ENCODE measurements around the gene MYOG.

The MYOG gene

DNA sequence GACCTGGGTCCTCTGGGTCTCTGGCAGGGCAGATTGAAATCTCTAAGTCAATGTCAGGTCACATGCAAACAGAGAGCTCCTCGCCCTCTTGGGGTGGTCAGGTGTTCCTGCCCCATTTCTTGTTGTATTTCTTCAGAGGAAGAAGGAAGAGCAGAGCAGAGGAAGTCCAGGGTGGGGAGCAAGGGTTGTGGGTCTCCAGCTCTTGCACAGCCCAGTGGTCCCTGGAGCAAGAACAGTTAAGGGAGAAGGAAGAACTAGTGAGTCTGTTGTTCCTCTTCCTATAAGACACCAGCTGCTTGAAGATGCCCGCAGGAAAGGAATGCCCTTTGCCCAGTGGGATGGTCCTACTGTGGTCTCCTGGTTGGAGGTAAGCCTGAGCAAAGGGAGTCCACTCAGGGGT, 26.3 kb downstream of the MYOG start:
- H3K27me3 ChIP-seq (ENCODE audit: low read depth, low read length): no peaks in the 10 kb centered on the region
- peaks cover 0 to 11% of the 10 kb centered on the region in 2 donors for H3K4me1 ChIP-seq (ENCODE audit: control insufficient read depth in 1 of 2, insufficient read depth in 2 of 2, low read length in 2 of 2)
- H3K27ac ChIP-seq (ENCODE audit: low read length): no peak overlapping the region
- no peak overlapping the region for H3K4me3 ChIP-seq (ENCODE audit: low read depth in 1 of 2, low read length in 2 of 2)
- H3K36me3 ChIP-seq (ENCODE audit: control insufficient read depth in 1 of 2, insufficient read depth in 2 of 2, low read length in 2 of 2): no peaks in the 10 kb centered on the region
- no peaks in the 10 kb centered on the region for H3K9me3 ChIP-seq (ENCODE audit: control insufficient read depth in 1 of 2, low read length in 2 of 2)

DNA sequence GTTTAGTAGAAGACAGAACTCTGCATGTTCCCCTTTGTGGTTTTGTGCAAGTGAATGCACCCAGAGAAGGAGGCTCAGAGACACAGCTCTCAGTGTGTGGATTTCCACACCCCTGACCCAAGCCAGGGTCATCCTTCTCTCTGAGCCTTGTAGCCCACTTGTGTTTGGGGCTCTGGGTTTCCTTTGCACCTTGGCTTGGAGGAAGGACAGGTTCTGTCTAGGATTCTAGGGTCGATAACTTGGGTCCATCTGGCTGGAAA, 27.2 kb downstream of the MYOG start:
- no peak overlapping the region for H3K4me3 ChIP-seq (ENCODE audit: low read depth in 1 of 2, low read length in 2 of 2)
- H3K9me3 ChIP-seq (ENCODE audit: control insufficient read depth in 1 of 2, low read length in 2 of 2): no peaks in the 10 kb centered on the region
- no peaks in the 10 kb centered on the region for H3K27me3 ChIP-seq (ENCODE audit: low read depth, low read length)
- no peaks in the 10 kb centered on the region for H3K36me3 ChIP-seq (ENCODE audit: control insufficient read depth in 1 of 2, insufficient read depth in 2 of 2, low read length in 2 of 2)
- H3K4me1 ChIP-seq (ENCODE audit: control insufficient read depth in 1 of 2, insufficient read depth in 2 of 2, low read length in 2 of 2): peaks cover 0 to 11% of the 10 kb centered on the region in 2 donors
- no peak overlapping the region for H3K27ac ChIP-seq (ENCODE audit: low read length)

DNA sequence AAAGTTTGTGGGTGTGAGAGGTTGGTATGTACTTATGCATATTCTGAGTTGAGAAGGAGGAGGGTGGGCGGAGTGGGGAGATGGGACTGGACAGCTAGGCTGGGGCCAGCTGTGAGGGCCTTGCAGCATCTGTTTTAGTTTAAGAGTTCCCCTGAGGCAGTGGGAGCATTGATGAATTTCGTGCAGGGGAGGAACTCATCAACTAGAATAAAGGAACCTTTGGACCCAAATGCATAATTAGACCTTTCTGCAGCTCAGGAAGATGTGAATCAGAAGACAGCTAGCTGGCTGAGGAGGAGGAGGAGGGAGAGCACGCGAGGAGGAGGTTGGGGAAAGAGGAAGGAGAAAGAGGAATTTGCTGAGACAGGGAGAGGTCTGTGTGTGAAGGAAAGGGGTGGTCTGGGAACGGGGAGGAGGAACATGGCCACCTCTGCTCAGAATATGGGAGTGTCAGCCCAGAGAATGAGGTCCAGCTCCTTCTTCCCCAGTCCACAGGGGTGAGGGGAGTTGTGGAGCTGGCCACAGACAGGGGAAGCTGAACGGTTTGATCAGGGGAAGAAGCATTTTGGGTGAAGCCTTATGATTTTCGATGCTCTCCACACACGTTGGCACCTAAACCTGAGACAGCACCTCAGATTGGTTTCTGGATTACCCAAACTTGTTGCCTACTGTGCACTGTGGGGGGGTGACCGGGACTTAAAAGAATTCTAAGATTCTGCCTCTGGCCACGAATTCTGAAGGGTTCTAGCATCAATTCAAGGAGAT, 27.7 kb downstream of the MYOG start:
- peaks cover 0 to 11% of the 10 kb centered on the region in 2 donors for H3K4me1 ChIP-seq (ENCODE audit: control insufficient read depth in 1 of 2, insufficient read depth in 2 of 2, low read length in 2 of 2)
- H3K36me3 ChIP-seq (ENCODE audit: control insufficient read depth in 1 of 2, insufficient read depth in 2 of 2, low read length in 2 of 2): no peaks in the 10 kb centered on the region
- H3K27ac ChIP-seq (ENCODE audit: low read length): no peak overlapping the region
- no peaks in the 10 kb centered on the region for H3K9me3 ChIP-seq (ENCODE audit: control insufficient read depth in 1 of 2, low read length in 2 of 2)
- no peaks in the 10 kb centered on the region for H3K27me3 ChIP-seq (ENCODE audit: low read depth, low read length)
- H3K4me3 ChIP-seq (ENCODE audit: low read depth in 1 of 2, low read length in 2 of 2): no peak overlapping the region

DNA sequence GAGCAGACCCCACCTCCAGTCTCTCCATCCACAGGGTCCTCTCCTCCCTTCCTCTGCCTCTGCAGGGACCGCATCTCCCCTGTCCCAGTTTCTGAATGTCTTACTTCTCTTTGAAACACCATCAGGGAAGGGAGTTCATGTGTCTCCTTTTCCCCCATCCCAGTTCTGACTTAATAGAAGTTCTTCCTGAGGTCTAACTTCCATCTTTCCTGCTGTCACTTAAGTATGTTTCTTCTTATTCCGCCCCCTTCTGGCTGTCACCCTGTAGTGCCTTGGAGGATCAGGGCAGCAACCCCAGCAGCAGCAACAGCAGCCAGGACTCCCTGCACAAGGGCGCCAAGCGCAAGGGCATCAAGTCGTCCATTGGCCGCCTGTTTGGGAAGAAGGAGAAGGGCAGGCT, 29.3 kb downstream of the MYOG start:
- Histone ChIP-seq H3K36me3 (ENCODE audit: control insufficient read depth in 1 of 2, insufficient read depth in 2 of 2, low read length in 2 of 2) (no peaks in the 10 kb centered on the region), H3K9me3 (ENCODE audit: control insufficient read depth in 1 of 2, low read length in 2 of 2) (no peaks in the 10 kb centered on the region), H3K4me3 (ENCODE audit: low read depth in 1 of 2, low read length in 2 of 2) (no peak overlapping the region), H3K27me3 (ENCODE audit: low read depth, low read length) (no peaks in the 10 kb centered on the region), H3K4me1 (ENCODE audit: control insufficient read depth in 1 of 2, insufficient read depth in 2 of 2, low read length in 2 of 2) (peaks cover 0 to 11% of the 10 kb centered on the region in 2 donors), H3K27ac (ENCODE audit: low read length) (no peak overlapping the region)

DNA sequence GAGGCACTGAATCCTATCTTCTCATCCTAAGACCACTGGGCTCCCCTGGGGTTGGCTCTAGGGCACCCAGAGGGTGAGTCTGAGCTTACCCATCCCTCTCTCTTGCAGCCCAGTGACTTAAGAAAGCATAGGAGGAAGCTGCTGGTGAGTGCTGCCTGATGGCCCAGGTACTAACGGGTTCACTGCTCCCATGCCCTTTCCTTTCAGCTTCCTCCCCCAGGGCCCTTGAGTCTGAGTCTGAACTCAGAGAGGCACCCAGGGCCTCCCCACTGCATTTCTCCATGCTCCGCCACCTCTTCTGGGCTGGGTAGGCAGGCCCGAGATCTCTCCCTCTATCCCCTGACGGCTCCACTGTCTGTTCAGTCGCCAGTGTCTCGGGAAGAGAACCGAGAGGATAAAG, 29.8 kb downstream of the MYOG start:
- Histone ChIP-seq H3K27ac (ENCODE audit: low read length) (no peak overlapping the region), H3K9me3 (ENCODE audit: control insufficient read depth in 1 of 2, low read length in 2 of 2) (no peaks in the 10 kb centered on the region), H3K36me3 (ENCODE audit: control insufficient read depth in 1 of 2, insufficient read depth in 2 of 2, low read length in 2 of 2) (no peaks in the 10 kb centered on the region), H3K27me3 (ENCODE audit: low read depth, low read length) (no peaks in the 10 kb centered on the region), H3K4me3 (ENCODE audit: low read depth in 1 of 2, low read length in 2 of 2) (no peak overlapping the region), H3K4me1 (ENCODE audit: control insufficient read depth in 1 of 2, insufficient read depth in 2 of 2, low read length in 2 of 2) (peaks cover 0 to 11% of the 10 kb centered on the region in 2 donors)

DNA sequence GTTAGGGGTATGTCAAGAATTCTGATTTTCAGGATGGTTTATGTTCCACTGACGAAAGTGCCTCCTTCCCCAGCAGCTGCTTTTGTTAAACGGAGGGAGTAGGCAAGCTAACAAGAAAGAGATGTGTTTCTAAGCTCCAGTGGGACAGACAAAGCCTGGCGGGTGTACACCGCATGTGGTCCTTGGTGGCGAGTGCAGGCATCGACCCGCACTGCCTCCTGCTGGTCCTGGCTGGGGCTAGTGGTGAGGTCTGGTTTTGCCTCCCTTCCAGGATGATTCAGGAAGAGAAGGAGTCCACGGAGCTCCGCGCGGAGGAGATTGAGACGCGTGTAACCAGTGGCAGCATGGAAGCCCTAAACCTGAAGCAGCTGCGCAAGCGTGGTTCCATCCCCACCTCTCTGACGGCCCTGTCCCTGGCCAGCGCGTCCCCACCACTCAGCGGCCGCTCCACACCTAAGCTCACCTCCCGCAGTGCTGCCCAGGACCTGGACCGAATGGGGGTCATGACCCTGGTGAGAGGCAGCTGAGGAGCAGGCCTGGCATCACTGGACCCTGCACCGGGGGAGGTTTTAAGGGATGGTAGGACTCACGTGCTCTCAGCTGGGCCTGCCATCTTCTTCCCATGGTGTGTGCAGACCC, 30.5 kb downstream of the MYOG start:
- H3K36me3 ChIP-seq (ENCODE audit: control insufficient read depth in 1 of 2, insufficient read depth in 2 of 2, low read length in 2 of 2): no peaks in the 10 kb centered on the region
- no peak overlapping the region for H3K4me3 ChIP-seq (ENCODE audit: low read depth in 1 of 2, low read length in 2 of 2)
- H3K9me3 ChIP-seq (ENCODE audit: control insufficient read depth in 1 of 2, low read length in 2 of 2): no peaks in the 10 kb centered on the region
- peaks cover 0 to 11% of the 10 kb centered on the region in 2 donors for H3K4me1 ChIP-seq (ENCODE audit: control insufficient read depth in 1 of 2, insufficient read depth in 2 of 2, low read length in 2 of 2)
- H3K27ac ChIP-seq (ENCODE audit: low read length): no peak overlapping the region
- no peaks in the 10 kb centered on the region for H3K27me3 ChIP-seq (ENCODE audit: low read depth, low read length)

DNA sequence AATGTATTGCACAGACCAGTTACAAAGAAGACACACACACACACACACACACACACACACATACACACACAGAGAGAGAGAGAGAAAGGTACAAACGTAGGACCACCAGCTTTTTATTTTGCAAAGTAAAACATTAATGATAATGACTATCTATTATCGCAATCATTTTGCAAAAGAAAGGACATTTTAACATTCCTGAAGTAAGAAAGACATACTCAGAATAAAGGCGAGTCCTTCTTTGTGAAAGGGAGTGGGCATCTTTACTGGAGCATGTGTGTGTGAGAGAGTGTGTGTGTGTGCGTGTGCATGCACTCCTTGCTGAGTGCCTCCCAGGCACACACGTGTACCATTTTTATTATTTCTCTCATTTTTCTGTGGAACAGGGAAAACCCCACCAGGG, 31.2 kb downstream of the MYOG start:
- Histone ChIP-seq H3K27ac (ENCODE audit: low read length) (no peak overlapping the region), H3K36me3 (ENCODE audit: control insufficient read depth in 1 of 2, insufficient read depth in 2 of 2, low read length in 2 of 2) (no peaks in the 10 kb centered on the region), H3K4me1 (ENCODE audit: control insufficient read depth in 1 of 2, insufficient read depth in 2 of 2, low read length in 2 of 2) (peaks cover 0 to 11% of the 10 kb centered on the region in 2 donors), H3K4me3 (ENCODE audit: low read depth in 1 of 2, low read length in 2 of 2) (no peak overlapping the region), H3K27me3 (ENCODE audit: low read depth, low read length) (no peaks in the 10 kb centered on the region), H3K9me3 (ENCODE audit: control insufficient read depth in 1 of 2, low read length in 2 of 2) (no peaks in the 10 kb centered on the region)

DNA sequence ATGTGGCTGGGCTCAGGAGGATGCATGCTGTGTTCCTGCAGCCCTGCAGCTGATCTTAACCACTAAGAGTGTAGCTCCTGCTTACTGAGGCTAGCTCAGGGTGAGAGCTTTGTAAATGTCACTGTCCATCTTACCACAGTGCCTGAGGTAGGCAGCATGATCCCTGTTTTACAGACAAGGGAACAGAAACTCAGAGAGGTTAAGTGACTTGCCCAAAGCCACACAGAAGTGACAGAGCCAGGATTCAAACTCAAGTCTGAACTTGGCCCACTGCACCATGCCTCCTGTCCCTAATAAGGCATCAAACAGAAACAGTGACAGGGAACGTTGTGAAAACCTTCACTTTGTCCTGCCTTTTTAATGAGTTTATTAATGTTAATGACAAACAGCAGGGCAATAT, 31.6 kb downstream of the MYOG start:
- Histone ChIP-seq H3K4me3 (ENCODE audit: low read depth in 1 of 2, low read length in 2 of 2) (no peak overlapping the region), H3K9me3 (ENCODE audit: control insufficient read depth in 1 of 2, low read length in 2 of 2) (no peaks in the 10 kb centered on the region), H3K27ac (ENCODE audit: low read length) (no peak overlapping the region), H3K36me3 (ENCODE audit: control insufficient read depth in 1 of 2, insufficient read depth in 2 of 2, low read length in 2 of 2) (no peaks in the 10 kb centered on the region), H3K27me3 (ENCODE audit: low read depth, low read length) (no peaks in the 10 kb centered on the region), H3K4me1 (ENCODE audit: control insufficient read depth in 1 of 2, insufficient read depth in 2 of 2, low read length in 2 of 2) (peaks cover 0 to 11% of the 10 kb centered on the region in 2 donors)

DNA sequence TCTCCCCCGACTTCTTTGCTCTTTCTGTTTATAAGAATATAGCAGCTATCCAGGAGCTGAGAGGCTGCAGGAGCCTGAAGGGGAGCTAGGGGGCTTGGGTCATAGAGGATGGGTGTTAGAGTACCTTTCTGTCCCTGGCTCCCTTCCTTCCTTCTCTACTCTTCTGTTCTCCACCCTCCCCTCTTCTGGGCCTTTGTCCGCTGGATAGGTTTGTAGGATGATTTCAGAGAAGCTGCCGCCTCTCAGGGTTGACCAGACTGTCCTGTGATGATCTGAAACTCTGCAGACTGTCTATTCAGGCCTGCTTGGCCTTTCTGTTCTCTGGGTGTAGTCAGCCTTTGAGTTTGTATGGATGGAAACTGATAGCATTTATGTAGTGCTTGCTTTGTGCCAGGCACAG, 33.2 kb downstream of the MYOG start:
- Histone ChIP-seq H3K27ac (ENCODE audit: low read length) (no peak overlapping the region), H3K4me1 (ENCODE audit: control insufficient read depth in 1 of 2, insufficient read depth in 2 of 2, low read length in 2 of 2) (no peaks in the 10 kb centered on the region), H3K4me3 (ENCODE audit: low read depth in 1 of 2, low read length in 2 of 2) (no peak overlapping the region), H3K27me3 (ENCODE audit: low read depth, low read length) (no peaks in the 10 kb centered on the region), H3K36me3 (ENCODE audit: control insufficient read depth in 1 of 2, insufficient read depth in 2 of 2, low read length in 2 of 2) (no peaks in the 10 kb centered on the region), H3K9me3 (ENCODE audit: control insufficient read depth in 1 of 2, low read length in 2 of 2) (no peaks in the 10 kb centered on the region)

DNA sequence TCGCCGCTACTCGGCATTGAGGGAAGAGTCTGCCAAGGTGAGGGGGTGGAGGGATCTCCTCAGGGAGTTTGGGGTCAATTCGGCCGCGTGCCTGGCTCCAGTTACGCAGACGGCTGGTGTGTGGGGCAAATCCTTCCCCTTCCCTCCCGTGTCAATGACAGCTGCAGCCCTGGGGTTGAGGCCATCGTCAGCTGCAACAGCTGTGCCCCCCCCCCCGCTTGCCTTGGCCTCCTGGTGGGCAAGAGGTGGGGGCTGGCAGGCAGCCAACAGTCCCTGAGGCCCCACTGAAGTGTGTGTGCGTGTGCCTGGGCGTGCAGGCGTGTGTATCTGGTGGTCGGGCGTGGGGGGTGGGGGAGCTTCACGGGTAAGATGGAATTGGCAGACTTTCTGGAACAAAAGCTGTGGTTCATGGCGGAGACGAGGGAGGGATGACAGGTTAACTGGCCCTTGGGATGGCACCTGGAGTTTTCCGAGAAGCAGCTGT, 33.9 kb downstream of the MYOG start:
- H3K27ac ChIP-seq (ENCODE audit: low read length): no peak overlapping the region
- peaks cover 0 to 4% of the 10 kb centered on the region in 2 donors for H3K4me1 ChIP-seq (ENCODE audit: control insufficient read depth in 1 of 2, insufficient read depth in 2 of 2, low read length in 2 of 2)
- no peak overlapping the region for H3K4me3 ChIP-seq (ENCODE audit: low read depth in 1 of 2, low read length in 2 of 2)
- no peaks in the 10 kb centered on the region for H3K36me3 ChIP-seq (ENCODE audit: control insufficient read depth in 1 of 2, insufficient read depth in 2 of 2, low read length in 2 of 2)
- no peaks in the 10 kb centered on the region for H3K27me3 ChIP-seq (ENCODE audit: low read depth, low read length)
- no peaks in the 10 kb centered on the region for H3K9me3 ChIP-seq (ENCODE audit: control insufficient read depth in 1 of 2, low read length in 2 of 2)

DNA sequence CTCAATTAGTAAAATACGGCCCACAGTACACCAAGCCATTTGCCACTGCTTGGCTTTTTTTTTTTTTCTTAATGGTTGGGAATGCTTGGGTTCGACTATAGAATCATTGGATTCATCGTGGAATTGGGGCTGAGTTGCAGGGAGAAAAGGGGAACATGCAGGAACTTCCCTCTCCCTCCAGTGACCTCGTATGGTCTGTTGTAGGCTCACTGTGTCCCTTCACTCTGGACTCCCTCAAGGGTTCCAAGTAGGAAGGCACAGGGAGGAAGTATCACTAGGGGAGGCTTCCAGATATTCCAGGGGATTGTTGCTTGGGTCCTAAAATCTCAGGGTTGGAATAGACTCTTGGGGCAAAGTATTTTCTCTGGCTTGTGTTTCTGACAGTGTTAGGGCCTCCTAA, 35.0 kb downstream of the MYOG start:
- Histone ChIP-seq H3K9me3 (ENCODE audit: control insufficient read depth in 1 of 2, low read length in 2 of 2) (no peaks in the 10 kb centered on the region), H3K4me1 (ENCODE audit: control insufficient read depth in 1 of 2, insufficient read depth in 2 of 2, low read length in 2 of 2) (peaks cover 0 to 14% of the 10 kb centered on the region in 2 donors), H3K27ac (ENCODE audit: low read length) (no peak overlapping the region), H3K4me3 (ENCODE audit: low read depth in 1 of 2, low read length in 2 of 2) (no peak overlapping the region), H3K36me3 (ENCODE audit: control insufficient read depth in 1 of 2, insufficient read depth in 2 of 2, low read length in 2 of 2) (no peaks in the 10 kb centered on the region), H3K27me3 (ENCODE audit: low read depth, low read length) (no peaks in the 10 kb centered on the region)

All from muscle layer of duodenum (tissue), 2 donors.